HG03135 (cell line): ENCODE data around the gene NT5DC4.

ENCODE experiments used
- ATAC-seq: cut with Tn5 transposase; IDR thresholded peaks from one replicate; pipeline ENCODE4 v1.9.1; 2021; ENCODE audit warnings: mild to moderate bottlenecking, moderate library complexity; ENCODE audit not compliant: unreplicated experiment

The NT5DC4 gene

GRCh38 chr2:112751451-112752197 lies 30.8 kb downstream of the NT5DC4 start:
- ATAC-seq = no peak

GRCh38 chr2:112752667-112753066 lies 31.8 kb downstream of the NT5DC4 start:
- ATAC-seq = no peak

- ATAC-seq = no peak
These were observed 33.7 kb downstream of the NT5DC4 start for GRCh38 chr2:112754564-112754963.

GRCh38 chr2:112755444-112755843 lies 34.6 kb downstream of the NT5DC4 start:
- no peak for ATAC-seq

GRCh38 chr2:112756207-112756606 lies 35.4 kb downstream of the NT5DC4 start:
- no peak for ATAC-seq

- no peak for ATAC-seq
These were observed 36.4 kb downstream of the NT5DC4 start for GRCh38 chr2:112757265-112757664.

- no peak for ATAC-seq
These were observed 37.9 kb downstream of the NT5DC4 start for GRCh38 chr2:112758711-112759110.

- ATAC-seq = no peak
These were observed 39.3 kb downstream of the NT5DC4 start for GRCh38 chr2:112760149-112760548.

GRCh38 chr2:112762276-112762675 lies 41.5 kb downstream of the NT5DC4 start:
- no peak for ATAC-seq

- ATAC-seq = peak; percentile 98
These were observed 43.5 kb downstream of the NT5DC4 start, which contains the start of gene CKAP2L for GRCh38 chr2:112764071-112765044. Gene CKAP2L, minus strand, starts transcription at chr2:112764609. Its CDS starts 11 bp downstream, at chr2:112764598.

- no peak for ATAC-seq
These were observed 44.4 kb downstream of the NT5DC4 start for GRCh38 chr2:112765251-112765650.

- ATAC-seq = no peak
These were observed 47.0 kb downstream of the NT5DC4 start for GRCh38 chr2:112767693-112768330.

GRCh38 chr2:112768432-112768831 lies 47.6 kb downstream of the NT5DC4 start:
- ATAC-seq = no peak

- no peak for ATAC-seq
These were observed 51.5 kb downstream of the NT5DC4 start for GRCh38 chr2:112772322-112772721.

- ATAC-seq = no peak
These were observed 52.2 kb downstream of the NT5DC4 start for GRCh38 chr2:112772911-112773475.

- no peak for ATAC-seq
These were observed 52.7 kb downstream of the NT5DC4 start for GRCh38 chr2:112773556-112773955.

- ATAC-seq = no peak
These were observed 53.9 kb downstream of the NT5DC4 start for GRCh38 chr2:112774536-112775285.

- ATAC-seq = no peak
These were observed 55.3 kb downstream of the NT5DC4 start for GRCh38 chr2:112776113-112776512.

- ATAC-seq = no peak
These were observed 56.2 kb downstream of the NT5DC4 start for GRCh38 chr2:112777036-112777435.

- ATAC-seq = no peak
These were observed 58.8 kb downstream of the NT5DC4 start for GRCh38 chr2:112779598-112779997.
